Measurements from ENCODE around the gene NPW.

Gene NPW

DNA sequence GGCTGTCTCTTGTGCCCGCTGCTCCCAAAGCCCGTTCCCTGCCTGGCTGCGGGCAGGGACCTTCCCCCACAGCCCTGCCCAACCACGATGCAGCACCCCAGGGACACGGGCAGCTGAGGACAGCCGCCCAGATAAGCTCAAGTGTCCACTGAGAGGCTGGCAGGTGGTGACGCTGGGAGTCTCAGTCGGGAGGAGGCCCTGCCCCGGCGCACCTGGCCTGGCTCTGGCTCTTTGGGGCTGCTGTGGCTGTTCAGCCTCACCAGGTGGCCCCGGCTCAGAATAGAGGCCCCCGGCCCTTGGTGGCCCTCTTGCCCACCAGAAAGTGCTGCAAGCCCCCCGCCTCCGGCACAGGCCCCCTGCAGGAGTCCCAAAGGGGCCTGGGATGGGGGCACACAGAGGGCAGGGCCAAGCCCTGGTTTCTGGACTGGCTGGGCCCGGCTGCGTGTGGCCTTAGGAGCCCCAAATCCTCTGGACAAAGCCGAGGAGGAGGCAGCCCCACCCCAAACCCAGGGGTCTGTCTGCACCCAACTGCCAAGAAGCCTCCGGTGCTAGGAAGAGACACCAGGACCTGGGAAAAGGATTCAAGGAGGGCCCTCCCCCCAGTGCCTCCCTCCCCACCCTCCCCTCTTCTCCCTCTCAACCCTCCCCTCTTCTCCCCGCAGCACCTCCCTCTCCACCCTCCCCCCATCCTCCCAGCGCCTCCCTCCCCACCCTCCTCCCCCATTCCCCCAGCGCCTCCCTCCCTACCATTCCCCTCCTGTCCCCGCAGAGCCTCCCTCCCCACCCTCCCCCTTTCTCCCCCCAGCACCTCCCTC is 22.8 kb downstream of the NPW start:
- DNase-seq = no peak
- in situ Hi-C loops (cut with HindIII; ENCODE audit: low pct_ligation_motif_present, low pct_unique_long_range_greater_than_20kb, low sequenced_read_pairs) = no loop called here

- no peak for DNase-seq
- in situ Hi-C loops (cut with HindIII; ENCODE audit: low pct_ligation_motif_present, low pct_unique_long_range_greater_than_20kb, low sequenced_read_pairs) = no loop called here
These were observed 23.5 kb downstream of the NPW start for GRCh38 chr16:2042986-2043666.

- in situ Hi-C loops (cut with HindIII; ENCODE audit: low pct_ligation_motif_present, low pct_unique_long_range_greater_than_20kb, low sequenced_read_pairs) = no loop called here
- no peak for DNase-seq
These were observed 24.3 kb downstream of the NPW start for GRCh38 chr16:2043667-2044451.

DNA sequence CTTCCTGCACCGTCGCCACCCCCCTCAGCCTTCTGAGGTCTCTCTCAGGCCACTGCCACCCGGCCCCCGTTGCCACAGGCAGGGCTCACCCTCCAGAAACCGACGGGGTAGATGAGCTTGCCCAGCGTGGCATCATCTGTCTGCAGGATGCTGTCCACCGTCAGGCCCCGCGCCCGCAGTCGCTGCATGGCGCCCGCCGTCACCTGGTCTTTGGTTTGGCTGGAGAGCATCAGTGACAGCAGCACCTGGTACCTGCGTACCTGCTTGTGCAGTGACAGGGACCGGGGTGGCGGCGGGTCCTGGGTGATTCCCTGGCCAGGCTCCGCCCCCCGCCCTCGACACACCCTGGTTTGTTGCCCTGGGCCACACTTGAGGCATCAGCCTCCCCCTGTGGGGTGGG is 25.0 kb downstream of the NPW start:
- DNase-seq = no peak

GRCh38 chr16:2045965-2046892 is 26.6 kb downstream of the NPW start:
- in situ Hi-C loops (cut with HindIII; ENCODE audit: low pct_ligation_motif_present, low pct_unique_long_range_greater_than_20kb, low sequenced_read_pairs) = no loop called here

More for the DNA sequence above, 25.0 kb downstream of the NPW start:
- in situ Hi-C loops (cut with HindIII; ENCODE audit: low pct_ligation_motif_present, low pct_unique_long_range_greater_than_20kb, low sequenced_read_pairs) = no loop called here

DNA sequence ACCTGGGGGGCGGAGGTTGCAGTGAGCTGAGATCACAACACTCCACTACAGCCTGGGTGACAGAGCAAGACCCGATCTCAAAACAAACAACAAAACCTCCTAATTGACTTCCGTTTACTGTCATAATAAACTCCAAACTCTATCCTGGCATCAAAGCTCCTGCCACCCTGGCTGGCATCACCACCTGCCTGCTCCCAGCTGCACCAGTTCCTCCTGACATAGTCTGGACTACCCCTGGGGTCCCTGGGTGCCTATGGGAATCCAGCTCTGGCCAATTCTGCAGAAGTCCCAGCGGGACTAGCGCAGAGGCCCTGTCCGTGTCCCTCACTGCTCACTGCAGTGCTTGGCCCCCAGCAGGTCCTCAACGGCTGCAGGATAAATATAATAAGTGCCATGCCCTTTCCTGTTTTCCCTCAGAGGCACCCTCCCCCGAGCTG is 27.3 kb downstream of the NPW start:
- DNase-seq = no peak
- in situ Hi-C loops (cut with HindIII; ENCODE audit: low pct_ligation_motif_present, low pct_unique_long_range_greater_than_20kb, low sequenced_read_pairs) = no loop called here

More at GRCh38 chr16:2045965-2046892, 26.6 kb downstream of the NPW start:
- no peak for DNase-seq

DNA sequence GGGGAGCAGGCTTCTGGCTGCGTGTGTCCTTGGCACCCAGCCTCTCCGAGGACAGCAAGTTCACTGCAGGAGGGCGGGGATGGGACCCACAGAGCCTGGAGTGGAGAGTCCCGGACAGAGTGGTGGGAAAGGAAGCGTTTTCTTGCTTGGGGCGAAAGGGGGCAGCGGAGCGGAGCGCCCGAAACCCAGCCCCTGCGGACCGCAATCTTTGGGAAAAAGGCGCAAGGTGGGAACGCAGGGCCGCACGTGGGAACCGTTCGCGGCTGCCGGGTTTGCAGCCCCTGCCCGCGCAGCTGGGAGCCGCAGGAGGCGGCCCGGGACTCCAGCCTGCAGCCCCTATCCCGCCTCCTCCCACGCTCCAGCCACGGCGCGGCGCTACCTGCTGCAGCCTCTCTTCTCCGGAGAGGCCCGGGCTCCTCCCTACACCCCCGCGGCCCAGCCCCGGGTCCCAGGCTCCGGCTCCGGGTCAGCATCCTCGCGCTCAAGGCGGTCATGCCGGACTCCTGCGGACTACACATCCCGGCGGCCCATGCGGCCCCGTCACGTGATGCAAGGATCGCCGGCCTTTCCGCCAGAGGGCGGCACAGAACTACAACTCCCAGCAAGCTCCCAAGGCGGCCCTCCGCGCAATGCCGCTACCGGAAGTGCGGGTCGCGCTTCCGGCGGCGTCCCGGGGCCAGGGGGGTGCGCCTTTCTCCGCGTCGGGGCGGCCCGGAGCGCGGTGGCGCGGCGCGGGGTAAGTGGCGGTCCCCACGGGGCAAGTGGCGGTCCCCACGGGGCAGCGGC is 27.9 kb downstream of the NPW start, which contains the start of the genes NTHL1 and TSC2:
Gene NTHL1 (minus strand): TSS at position 505 of the 786 bp plus-strand sequence. CDS start 11 bp downstream, at position 494.
Gene TSC2 (plus strand): TSS at position 656 of the 786 bp plus-strand sequence. CDS start 631 bp downstream, outside the sequence.
- DNase-seq = peak; percentile 98
- in situ Hi-C loops (cut with HindIII; ENCODE audit: low pct_ligation_motif_present, low pct_unique_long_range_greater_than_20kb, low sequenced_read_pairs) = no loop called here

DNA sequence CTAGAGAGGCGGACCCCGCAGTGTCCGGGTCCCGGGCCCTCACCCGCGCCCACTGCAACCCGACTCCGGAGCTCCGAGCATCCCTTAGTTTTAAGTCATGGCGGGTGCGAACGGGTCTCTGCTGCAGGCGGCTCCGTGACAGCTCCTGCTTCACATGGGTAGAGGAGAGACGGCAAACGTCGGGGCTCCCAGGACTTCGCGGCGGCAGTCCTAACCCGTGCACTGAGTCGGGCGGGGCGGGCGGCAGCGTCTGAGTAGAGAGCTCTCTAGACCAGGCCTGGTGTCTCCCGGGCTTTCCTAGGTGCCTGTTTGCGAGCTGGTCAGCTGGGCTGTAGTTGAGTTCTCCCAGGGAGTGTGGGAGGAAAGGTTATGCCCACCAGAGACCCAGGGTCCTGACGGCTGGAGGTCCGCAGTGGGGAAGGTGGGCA is 28.5 kb downstream of the NPW start:
- in situ Hi-C loops (cut with HindIII; ENCODE audit: low pct_ligation_motif_present, low pct_unique_long_range_greater_than_20kb, low sequenced_read_pairs) = no loop called here
- DNase-seq = no peak

GRCh38 chr16:2053211-2053610 is 33.6 kb downstream of the NPW start:
- DNase-seq = no peak
- in situ Hi-C loops (cut with HindIII; ENCODE audit: low pct_ligation_motif_present, low pct_unique_long_range_greater_than_20kb, low sequenced_read_pairs) = no loop called here

GRCh38 chr16:2053897-2054296 is 34.3 kb downstream of the NPW start:
- DNase-seq = no peak
- in situ Hi-C loops (cut with HindIII; ENCODE audit: low pct_ligation_motif_present, low pct_unique_long_range_greater_than_20kb, low sequenced_read_pairs) = no loop called here

DNA sequence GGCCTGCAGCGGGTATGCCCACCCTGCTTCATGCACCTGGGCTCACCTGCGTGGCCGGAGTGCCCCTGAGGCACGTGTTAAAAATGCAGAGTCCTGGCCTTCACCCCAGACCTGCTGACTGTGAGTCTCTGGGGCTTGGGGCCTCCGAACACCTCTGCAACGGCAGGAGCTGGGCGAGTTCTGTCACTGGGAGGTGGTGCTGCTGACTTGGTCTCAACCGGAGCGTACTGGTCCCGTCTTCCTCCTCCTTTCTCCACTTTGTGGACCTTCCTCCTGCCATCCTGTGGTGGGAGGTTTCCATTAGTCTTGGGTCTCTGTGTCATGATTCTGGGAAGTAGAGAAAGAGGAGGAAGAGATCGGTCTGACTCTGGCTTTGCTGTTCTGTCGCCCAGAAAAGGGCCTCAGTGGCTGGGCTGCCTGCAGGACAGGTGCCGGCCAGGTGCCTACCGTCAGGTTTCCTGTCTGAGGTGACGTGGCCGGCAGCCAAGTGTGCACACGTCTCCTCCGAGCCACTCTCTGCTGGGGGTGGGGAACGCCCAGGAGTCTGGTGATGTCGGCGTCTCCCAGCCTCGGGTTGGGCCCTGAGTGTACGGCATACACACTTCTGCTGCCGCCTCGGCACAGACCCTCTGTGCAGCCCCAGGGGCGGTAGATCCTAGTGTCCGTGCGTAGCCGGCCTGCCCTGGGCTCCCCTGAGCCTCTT is 35.1 kb downstream of the NPW start:
- DNase-seq = no peak
- in situ Hi-C loops (cut with HindIII; ENCODE audit: low pct_ligation_motif_present, low pct_unique_long_range_greater_than_20kb, low sequenced_read_pairs) = no loop called here

DNA sequence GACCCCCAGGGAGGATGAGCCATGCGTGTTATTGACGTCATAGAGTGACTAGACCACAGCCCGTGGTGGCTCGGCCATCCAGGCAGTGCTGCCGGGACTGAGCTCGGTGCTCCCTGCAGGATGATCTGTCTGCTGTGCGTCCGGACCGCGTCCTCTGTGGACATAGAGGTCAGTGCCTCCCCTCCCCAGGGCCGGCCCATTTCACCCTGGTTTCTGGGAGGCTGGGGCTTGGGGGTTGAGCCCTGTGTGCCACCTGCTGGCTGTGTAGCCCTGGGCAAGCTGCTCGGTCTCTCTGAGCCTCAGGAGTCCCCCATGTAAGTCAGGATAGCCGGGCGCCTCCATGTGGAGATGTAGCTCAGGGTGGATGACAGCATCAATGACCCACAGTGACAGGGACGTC is 36.5 kb downstream of the NPW start:
- in situ Hi-C loops (cut with HindIII; ENCODE audit: low pct_ligation_motif_present, low pct_unique_long_range_greater_than_20kb, low sequenced_read_pairs) = no loop called here
- DNase-seq = no peak

- DNase-seq = peak; percentile 37
- in situ Hi-C loops (cut with HindIII; ENCODE audit: low pct_ligation_motif_present, low pct_unique_long_range_greater_than_20kb, low sequenced_read_pairs) = no loop called here
These were observed 37.3 kb downstream of the NPW start for GRCh38 chr16:2056681-2057407.

DNA sequence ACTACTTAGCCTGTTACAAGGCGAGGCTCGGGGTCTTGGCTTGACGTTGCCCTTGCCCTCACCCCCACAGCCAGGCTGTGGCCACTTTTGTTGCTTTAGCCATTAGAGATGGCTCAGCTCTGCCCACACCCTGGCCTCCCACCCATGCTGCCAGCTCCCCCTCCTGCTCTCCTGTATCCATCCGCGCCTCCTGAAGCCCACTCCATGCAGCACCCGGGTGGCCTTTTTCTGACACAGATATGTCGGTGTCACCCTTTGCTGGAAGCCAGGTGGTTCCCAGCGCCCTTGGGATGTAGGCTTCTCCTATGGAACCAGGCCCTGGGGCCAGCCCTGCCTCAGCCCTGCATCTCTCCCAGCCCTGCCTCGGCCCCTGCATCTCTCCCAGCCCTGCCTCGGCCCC is 37.9 kb downstream of the NPW start:
- in situ Hi-C loops (cut with HindIII; ENCODE audit: low pct_ligation_motif_present, low pct_unique_long_range_greater_than_20kb, low sequenced_read_pairs) = no loop called here
- no peak for DNase-seq

DNA sequence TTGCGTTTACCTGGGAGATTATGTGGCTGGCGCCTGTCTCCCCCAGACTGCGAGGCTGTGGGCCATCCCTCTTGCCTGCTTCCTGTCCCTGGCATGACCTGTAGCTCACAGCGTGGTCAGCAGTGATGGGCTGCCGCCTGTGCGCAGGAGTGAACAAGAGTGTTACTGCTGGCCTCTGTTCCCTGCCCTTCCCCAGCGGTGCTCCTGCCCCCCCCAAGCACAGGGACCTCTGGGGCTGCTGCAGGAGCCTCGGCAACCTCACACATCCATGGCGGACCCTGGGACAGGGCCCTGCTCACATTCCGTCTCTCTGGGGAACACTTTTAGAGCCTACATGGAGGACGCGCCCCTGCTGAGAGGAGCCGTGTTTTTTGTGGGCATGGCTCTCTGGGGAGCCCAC is 38.8 kb downstream of the NPW start:
- in situ Hi-C loops (cut with HindIII; ENCODE audit: low pct_ligation_motif_present, low pct_unique_long_range_greater_than_20kb, low sequenced_read_pairs) = no loop called here
- no peak for DNase-seq

- in situ Hi-C loops (cut with HindIII; ENCODE audit: low pct_ligation_motif_present, low pct_unique_long_range_greater_than_20kb, low sequenced_read_pairs) = no loop called here
- peak; percentile 29 for DNase-seq
These were observed 39.3 kb downstream of the NPW start for GRCh38 chr16:2058872-2059271.
